DND-41 (cell line): ENCODE measurements around the gene LRRC8E.
A peak's percentile ranks its signal among the peaks of the same experiment; 100 is the strongest.

Experiments
- ATAC-seq: fragments of 200-7000 bp; cut with Tn5 transposase; 3 replicates; pipeline ENCODE4 v1.9.1; 2021; ENCODE audit warnings: low read depth; ENCODE audit not compliant: insufficient read depth
- DNase-seq: peaks from one replicate; pipeline ENCODE4 v3.0.0-alpha.2; 2020
- H2AFZ ChIP-seq: 2 replicates; pipeline ENCODE4 v1.6.0; 2012; ENCODE audit warnings: low read depth, low read length
- H3K27ac ChIP-seq: 2 replicates; pipeline ENCODE4 v1.5.1; 2012; ENCODE audit warnings: low read length, inconsistent platforms
- H3K27me3 ChIP-seq: fragments of 200-600 bp; sonication (generic); 2 replicates; pipeline ENCODE4 v1.6.0; 2012; ENCODE audit warnings: low read length, mild to moderate bottlenecking, inconsistent platforms; ENCODE audit not compliant: insufficient read depth, poor library complexity
- H3K36me3 ChIP-seq: 2 replicates; pipeline ENCODE4 v1.5.1; 2012; ENCODE audit warnings: low read length, inconsistent platforms; ENCODE audit not compliant: insufficient read depth
- H3K4me1 ChIP-seq: 2 replicates; pipeline ENCODE4 v1.5.1; 2012; ENCODE audit warnings: mild to moderate bottlenecking, low read length; ENCODE audit not compliant: insufficient read depth
- H3K4me2 ChIP-seq: 2 replicates; pipeline ENCODE4 v1.6.0; 2012; ENCODE audit warnings: mild to moderate bottlenecking, moderate library complexity, low read length, inconsistent platforms; ENCODE audit not compliant: insufficient read depth
- H3K4me3 ChIP-seq, 2 experiments: fragments of 200-600 bp in 1 of 2; shearing (Covaris generic) in 1 of 2; 2 replicates each; pipeline ENCODE4 v1.5.1; 2012 to 2016; ENCODE audit warnings: inconsistent platforms in 2 of 2, low read length in 2 of 2, mild to moderate bottlenecking in 2 of 2, low read depth in 1 of 2, moderate library complexity in 1 of 2
- H3K79me2 ChIP-seq: 2 replicates; pipeline ENCODE4 v1.6.0; 2012; ENCODE audit warnings: low read length, inconsistent platforms; ENCODE audit not compliant: insufficient read depth
- H3K9ac ChIP-seq: 2 replicates; pipeline ENCODE4 v1.6.0; 2012; ENCODE audit warnings: low read depth, mild to moderate bottlenecking, inconsistent platforms, low read length, moderate library complexity
- H3K9me3 ChIP-seq: 2 replicates; pipeline ENCODE4 v1.5.1; 2012; ENCODE audit warnings: low read length, moderate library complexity, mild to moderate bottlenecking, inconsistent platforms; ENCODE audit not compliant: insufficient read depth, severe bottlenecking
- H4K20me1 ChIP-seq: 2 replicates; pipeline ENCODE4 v1.6.0; 2012; ENCODE audit warnings: low read length; ENCODE audit not compliant: insufficient read depth
- CTCF ChIP-seq: IDR thresholded peaks from 2 replicates; pipeline ENCODE4 v1.5.1; 2012; ENCODE audit warnings: borderline replicate concordance, low read length, moderate library complexity, mild to moderate bottlenecking; ENCODE audit not compliant: poor library complexity, severe bottlenecking; ENCODE audit errors: extremely low read depth
- EZH2 ChIP-seq: IDR thresholded peaks from 3 replicates; pipeline ENCODE4 v1.6.1; 2012; ENCODE audit warnings: borderline replicate concordance, low read depth, mild to moderate bottlenecking, moderate library complexity, low read length, inconsistent platforms; ENCODE audit not compliant: severe bottlenecking

LRRC8E gene

DNA sequence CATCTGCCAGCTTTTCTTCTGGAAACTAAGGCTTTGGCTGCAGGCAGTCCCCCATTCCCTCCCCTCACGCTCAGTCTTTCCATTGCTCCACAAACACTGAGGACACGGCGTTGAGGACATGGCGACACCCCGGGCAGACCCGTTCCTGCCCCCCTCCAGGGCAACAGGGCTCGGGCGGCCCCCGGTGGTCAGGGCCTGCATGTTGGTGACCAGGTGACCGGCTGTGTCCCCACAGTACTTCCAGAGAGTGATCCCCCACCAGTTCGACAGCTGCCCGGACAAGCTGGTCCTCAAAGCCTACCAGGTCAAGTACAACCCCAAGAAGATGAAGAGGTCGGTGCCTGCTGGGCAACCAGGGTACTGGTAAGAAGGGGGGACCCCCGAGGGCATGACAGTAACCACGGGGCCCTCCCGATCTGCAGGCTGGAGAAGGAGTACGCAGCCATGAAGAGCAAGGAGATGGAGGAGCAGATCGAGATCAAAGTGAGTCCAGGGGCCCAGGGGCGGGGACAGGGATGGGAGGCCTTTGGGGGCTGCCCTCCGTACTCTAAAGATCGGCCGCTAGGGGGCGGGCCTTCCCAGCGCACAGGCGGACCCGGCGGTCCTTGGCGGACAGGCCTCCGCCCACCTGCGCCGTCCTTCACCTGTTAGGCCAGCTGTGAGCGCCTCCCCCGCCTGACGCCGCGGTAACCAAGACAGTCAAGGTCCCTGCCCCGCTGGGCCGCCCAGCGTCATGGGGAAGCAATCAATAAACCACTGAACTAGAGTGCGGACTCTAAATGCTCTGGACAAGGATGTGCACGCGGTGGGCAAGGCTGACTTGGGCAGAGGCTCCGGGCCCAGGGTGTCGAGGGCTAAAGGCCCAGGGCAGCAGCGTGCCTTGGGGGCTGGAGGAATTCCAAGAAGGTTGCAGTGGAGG lies 35.2 kb upstream of the LRRC8E start:
- Histone ChIP-seq H3K4me2 (no peak overlapping the region), H3K4me3 (no peak overlapping the region)
- peak; percentile 89 for ATAC-seq

GRCh38 chr19:7853770-7854128 lies 34.6 kb upstream of the LRRC8E start:
- Histone ChIP-seq H2AFZ (no peak overlapping the region), H3K27me3 (no peaks in the 10 kb centered on the region)

More for the DNA sequence above, 35.2 kb upstream of the LRRC8E start:
- no peaks in the 10 kb centered on the region for H3K9me3 ChIP-seq
- peak; percentile 68 for DNase-seq
- no peaks in the 10 kb centered on the region; the same call in 1 of the 2 replicates for H3K36me3 ChIP-seq
- TF ChIP-seq EZH2, result no peak
- peak; percentile 67 for TF ChIP-seq CTCF
- no peaks in the 10 kb centered on the region; the same call in none of the 2 replicates for H4K20me1 ChIP-seq
- no peak overlapping the region for H3K9ac ChIP-seq
- H3K79me2 ChIP-seq, result no peaks in the 10 kb centered on the region
- no peaks in the 10 kb centered on the region for H3K4me1 ChIP-seq
- H3K27ac ChIP-seq, result no peak overlapping the region
- no peak overlapping the region for H2AFZ ChIP-seq
- H3K27me3 ChIP-seq, result no peaks in the 10 kb centered on the region

DNA sequence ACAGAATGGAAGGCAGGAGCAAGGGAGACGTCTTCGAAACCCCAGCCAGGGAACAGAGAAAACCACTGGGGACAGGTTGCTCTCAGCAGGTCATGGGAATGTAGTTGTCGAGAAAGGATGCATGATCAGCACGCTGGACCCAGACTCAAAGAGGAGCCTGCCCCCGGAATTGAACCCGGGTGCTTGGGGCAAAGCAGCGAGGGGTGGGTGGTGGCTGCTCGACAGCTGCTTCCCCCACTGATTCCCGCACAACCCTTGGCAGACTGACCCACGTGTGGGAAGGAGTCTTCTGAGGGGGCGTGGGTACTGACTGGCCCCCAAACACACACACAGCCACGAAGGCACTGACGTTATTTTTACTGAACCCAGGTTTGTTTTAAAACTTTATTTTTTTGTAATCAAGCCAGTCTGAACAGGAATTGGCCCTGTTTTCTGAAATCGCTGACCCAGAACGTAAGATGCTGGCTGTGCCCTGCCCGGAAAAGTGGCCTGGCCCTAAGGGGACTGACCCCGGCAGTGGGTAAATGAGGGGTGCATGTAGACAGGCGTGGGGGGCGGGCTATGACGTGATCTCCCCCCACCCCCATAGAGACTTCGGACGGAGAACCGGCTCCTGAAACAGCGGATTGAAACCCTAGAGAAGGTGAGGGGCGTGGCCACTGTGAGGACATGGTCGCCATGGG lies 32.7 kb upstream of the LRRC8E start:
- Histone ChIP-seq H4K20me1 (no peaks in the 10 kb centered on the region; the same call in 1 of the 2 replicates), H3K9me3 (no peaks in the 10 kb centered on the region), H3K4me3 (no peak overlapping the region), H3K4me2 (no peak overlapping the region), H3K27ac (no peak overlapping the region), H3K9ac (no peak overlapping the region), H3K27me3 (no peaks in the 10 kb centered on the region), H3K4me1 (no peaks in the 10 kb centered on the region), H3K36me3 (no peaks in the 10 kb centered on the region; the same call in none of the 2 replicates), H2AFZ (no peak overlapping the region), H3K79me2 (no peaks in the 10 kb centered on the region)
- no peak for TF ChIP-seq CTCF
- no peak for TF ChIP-seq EZH2
- DNase-seq, result no peak
- no peak for ATAC-seq

More at GRCh38 chr19:7853770-7854128, 34.6 kb upstream of the LRRC8E start:
- Histone ChIP-seq H4K20me1 (no peaks in the 10 kb centered on the region; the same call in none of the 2 replicates), H3K36me3 (no peaks in the 10 kb centered on the region; the same call in 1 of the 2 replicates), H3K27ac (no peak overlapping the region), H3K4me2 (no peak overlapping the region), H3K9ac (no peak overlapping the region), H3K9me3 (no peaks in the 10 kb centered on the region), H3K79me2 (no peaks in the 10 kb centered on the region), H3K4me3 (no peak overlapping the region), H3K4me1 (no peaks in the 10 kb centered on the region)
- ATAC-seq (no peak), DNase-seq (no peak)
- TF ChIP-seq CTCF, result no peak
- TF ChIP-seq EZH2, result no peak
